GM12872 (cell line): ENCODE results near the gene ARMH1.

Experiments used
- CTCF ChIP-seq: IDR thresholded peaks from 3 replicates; pipeline ENCODE4 v1.5.1; 2011; ENCODE audit warnings: low read depth, mild to moderate bottlenecking, low read length, moderate library complexity; ENCODE audit not compliant: insufficient read depth

ARMH1 gene

GRCh38 chr1:44640200-44640853 is 34.2 kb upstream of the ARMH1 start:
- TF ChIP-seq CTCF: no peak

- TF ChIP-seq CTCF: no peak
These were observed 33.1 kb upstream of the ARMH1 start for GRCh38 chr1:44641126-44642102.

DNA sequence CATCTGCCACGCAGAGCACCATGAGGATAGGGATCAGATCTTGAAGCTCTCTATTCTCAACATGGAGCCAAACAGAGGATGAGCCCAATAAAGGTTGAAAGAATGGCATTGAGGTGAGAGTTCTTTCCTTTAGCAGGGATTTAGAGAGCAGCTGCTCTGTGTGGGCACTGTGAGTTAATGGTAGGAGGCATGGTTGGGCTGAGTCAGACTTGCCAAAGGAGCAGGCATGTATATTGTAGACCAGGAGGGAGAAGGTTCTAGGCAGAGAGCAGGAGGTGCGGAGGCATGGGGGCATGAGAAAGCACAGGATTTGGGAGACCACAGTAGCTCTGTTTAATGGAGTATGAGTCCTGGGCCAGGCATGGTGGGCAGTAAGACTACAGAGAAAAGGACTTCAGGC is 32.3 kb upstream of the ARMH1 start:
- TF ChIP-seq CTCF: no peak

- no peak for TF ChIP-seq CTCF
These were observed 31.6 kb upstream of the ARMH1 start for GRCh38 chr1:44642925-44643324.

- TF ChIP-seq CTCF: no peak
These were observed 30.7 kb upstream of the ARMH1 start for GRCh38 chr1:44643721-44644334.

GRCh38 chr1:44644806-44645205 is 29.7 kb upstream of the ARMH1 start:
- TF ChIP-seq CTCF: no peak

GRCh38 chr1:44645476-44646244 is 28.9 kb upstream of the ARMH1 start:
- no peak for TF ChIP-seq CTCF
